ENCODE measurements around the gene PROC.
A peak's percentile ranks its signal among the peaks of the same experiment; 100 is the strongest.

PROC gene

GRCh38 chr2:127418300-127419111, at the start of gene PROC:
Gene PROC, plus strand, starts transcription at chr2:127418427. Its CDS starts 1,516 bp downstream, at chr2:127419943.
- no peak for DNase-seq (ENCODE audit: low read depth in 2 of 2, low spot score in 1 of 2)

GRCh38 chr2:127370010-127370409, 48.2 kb upstream of the PROC start:
- DNase-seq (ENCODE audit: low read depth in 2 of 2, low spot score in 1 of 2), result no peak

- no peak for DNase-seq (ENCODE audit: low read depth in 2 of 2, low spot score in 1 of 2)
Measured at GRCh38 chr2:127371037-127371436, 47.2 kb upstream of the PROC start.

GRCh38 chr2:127373362-127374083, 44.7 kb upstream of the PROC start:
- DNase-seq (ENCODE audit: low read depth in 2 of 2, low spot score in 1 of 2), result no peak

- DNase-seq (ENCODE audit: low read depth in 2 of 2, low spot score in 1 of 2), result no peak
Measured at GRCh38 chr2:127376257-127376656, 42.0 kb upstream of the PROC start.

GRCh38 chr2:127377262-127377661, 41.0 kb upstream of the PROC start:
- DNase-seq (ENCODE audit: low read depth in 2 of 2, low spot score in 1 of 2), result no peak

- DNase-seq (ENCODE audit: low read depth in 2 of 2, low spot score in 1 of 2), result no peak
Measured at GRCh38 chr2:127378720-127379119, 39.5 kb upstream of the PROC start.

- DNase-seq (ENCODE audit: low read depth in 2 of 2, low spot score in 1 of 2), result no peak
Measured at GRCh38 chr2:127379712-127380355, 38.4 kb upstream of the PROC start.

GRCh38 chr2:127381762-127382161, 36.5 kb upstream of the PROC start:
- DNase-seq (ENCODE audit: low read depth in 2 of 2, low spot score in 1 of 2), result no peak

- no peak for DNase-seq (ENCODE audit: low read depth in 2 of 2, low spot score in 1 of 2)
Measured at GRCh38 chr2:127382831-127383230, 35.4 kb upstream of the PROC start.

- no peak for DNase-seq (ENCODE audit: low read depth in 2 of 2, low spot score in 1 of 2)
Measured at GRCh38 chr2:127384529-127384928, 33.7 kb upstream of the PROC start.

- no peak for DNase-seq (ENCODE audit: low read depth in 2 of 2, low spot score in 1 of 2)
Measured at GRCh38 chr2:127386246-127386645, 32.0 kb upstream of the PROC start.

- DNase-seq (ENCODE audit: low read depth in 2 of 2, low spot score in 1 of 2), result peak; percentile 40 to 66
Measured at GRCh38 chr2:127386764-127387654, 31.2 kb upstream of the PROC start.

- DNase-seq (ENCODE audit: low read depth in 2 of 2, low spot score in 1 of 2), result peak; percentile 90 to 91
Measured at GRCh38 chr2:127387655-127388422, 30.4 kb upstream of the PROC start, which contains the start of gene MAP3K2. Gene MAP3K2, minus strand, starts transcription at chr2:127387975. Its CDS starts 44,846 bp downstream, at chr2:127343129.

GRCh38 chr2:127388423-127389164, 29.6 kb upstream of the PROC start:
- DNase-seq (ENCODE audit: low read depth in 2 of 2, low spot score in 1 of 2), result no peak

- DNase-seq (ENCODE audit: low read depth in 2 of 2, low spot score in 1 of 2), result no peak
Measured at GRCh38 chr2:127389778-127390435, 28.3 kb upstream of the PROC start.

GRCh38 chr2:127392133-127392827, 25.9 kb upstream of the PROC start:
- DNase-seq (ENCODE audit: low read depth in 2 of 2, low spot score in 1 of 2), result no peak

All from stimulated activated CD8-positive, alpha-beta memory T cell treated with anti-CD3 and anti-CD28 coated beads, Interleukin-4, amount 100 ng/mL, for 4 hours (primary cell).